ENCODE measurements around the gene ZSCAN20.

Gene ZSCAN20

DNA sequence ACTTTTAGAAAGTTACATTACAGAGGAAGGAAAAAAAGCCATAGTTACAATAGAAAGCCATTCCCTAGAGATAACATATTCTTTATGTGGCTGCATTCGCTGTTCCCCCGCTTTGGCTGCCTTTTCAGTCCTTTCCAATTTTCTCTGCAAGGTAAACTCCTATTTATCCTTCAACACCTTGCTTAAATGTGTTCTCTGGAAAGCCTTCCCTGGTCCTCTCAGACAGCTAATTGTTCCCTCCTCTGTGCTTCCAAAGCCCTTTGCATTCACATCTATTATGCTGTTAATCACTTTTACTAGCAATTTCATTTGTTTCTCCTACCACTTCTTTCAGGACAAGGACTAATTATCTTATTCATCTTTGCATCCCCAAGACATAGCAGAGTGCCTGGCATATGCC is 43.1 kb upstream of the ZSCAN20 start:
- Histone ChIP-seq H3K9ac (ENCODE audit: low read length) (no peak overlapping the region), H3K9me2 (replicated peaks; ENCODE audit: insufficient read depth, low read length) (no peaks in the 10 kb centered on the region), H3K79me2 (ENCODE audit: insufficient read depth, low read length) (no peaks in the 10 kb centered on the region), H3K4me2 (ENCODE audit: low read depth, low read length, poor library complexity, severe bottlenecking) (no peak overlapping the region), H3K27ac (ENCODE audit: low read depth, low read length) (no peak overlapping the region), H4K20me1 (ENCODE audit: low read depth, low read length) (no peaks in the 10 kb centered on the region), H3K9me3 (ENCODE audit: insufficient read depth, low read length) (no peaks in the 10 kb centered on the region), H3K36me3 (ENCODE audit: low read length) (no peaks in the 10 kb centered on the region), H3K4me3 (ENCODE audit: insufficient read depth, low read length, poor library complexity, severe bottlenecking) (no peak overlapping the region), H3K27me3 (ENCODE audit: low read length) (no peaks in the 10 kb centered on the region), H2AFZ (ENCODE audit: low read depth, low read length, severe bottlenecking) (no peak overlapping the region), H3F3A (ENCODE audit: insufficient read depth) (no peaks in the 10 kb centered on the region)
- TF ChIP-seq, protein P1, sequence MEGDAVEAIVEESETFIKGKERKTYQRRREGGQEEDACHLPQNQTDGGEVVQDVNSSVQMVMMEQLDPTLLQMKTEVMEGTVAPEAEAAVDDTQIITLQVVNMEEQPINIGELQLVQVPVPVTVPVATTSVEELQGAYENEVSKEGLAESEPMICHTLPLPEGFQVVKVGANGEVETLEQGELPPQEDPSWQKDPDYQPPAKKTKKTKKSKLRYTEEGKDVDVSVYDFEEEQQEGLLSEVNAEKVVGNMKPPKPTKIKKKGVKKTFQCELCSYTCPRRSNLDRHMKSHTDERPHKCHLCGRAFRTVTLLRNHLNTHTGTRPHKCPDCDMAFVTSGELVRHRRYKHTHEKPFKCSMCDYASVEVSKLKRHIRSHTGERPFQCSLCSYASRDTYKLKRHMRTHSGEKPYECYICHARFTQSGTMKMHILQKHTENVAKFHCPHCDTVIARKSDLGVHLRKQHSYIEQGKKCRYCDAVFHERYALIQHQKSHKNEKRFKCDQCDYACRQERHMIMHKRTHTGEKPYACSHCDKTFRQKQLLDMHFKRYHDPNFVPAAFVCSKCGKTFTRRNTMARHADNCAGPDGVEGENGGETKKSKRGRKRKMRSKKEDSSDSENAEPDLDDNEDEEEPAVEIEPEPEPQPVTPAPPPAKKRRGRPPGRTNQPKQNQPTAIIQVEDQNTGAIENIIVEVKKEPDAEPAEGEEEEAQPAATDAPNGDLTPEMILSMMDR (IDR thresholded peaks at IDR 0.05; ENCODE audit: insufficient read depth, low read length, poor library complexity, severe bottlenecking), result no peak
- TF ChIP-seq EZH2phosphoT487 (conservative IDR thresholded peaks at IDR 0.05; ENCODE audit: low read length), result no peak

DNA sequence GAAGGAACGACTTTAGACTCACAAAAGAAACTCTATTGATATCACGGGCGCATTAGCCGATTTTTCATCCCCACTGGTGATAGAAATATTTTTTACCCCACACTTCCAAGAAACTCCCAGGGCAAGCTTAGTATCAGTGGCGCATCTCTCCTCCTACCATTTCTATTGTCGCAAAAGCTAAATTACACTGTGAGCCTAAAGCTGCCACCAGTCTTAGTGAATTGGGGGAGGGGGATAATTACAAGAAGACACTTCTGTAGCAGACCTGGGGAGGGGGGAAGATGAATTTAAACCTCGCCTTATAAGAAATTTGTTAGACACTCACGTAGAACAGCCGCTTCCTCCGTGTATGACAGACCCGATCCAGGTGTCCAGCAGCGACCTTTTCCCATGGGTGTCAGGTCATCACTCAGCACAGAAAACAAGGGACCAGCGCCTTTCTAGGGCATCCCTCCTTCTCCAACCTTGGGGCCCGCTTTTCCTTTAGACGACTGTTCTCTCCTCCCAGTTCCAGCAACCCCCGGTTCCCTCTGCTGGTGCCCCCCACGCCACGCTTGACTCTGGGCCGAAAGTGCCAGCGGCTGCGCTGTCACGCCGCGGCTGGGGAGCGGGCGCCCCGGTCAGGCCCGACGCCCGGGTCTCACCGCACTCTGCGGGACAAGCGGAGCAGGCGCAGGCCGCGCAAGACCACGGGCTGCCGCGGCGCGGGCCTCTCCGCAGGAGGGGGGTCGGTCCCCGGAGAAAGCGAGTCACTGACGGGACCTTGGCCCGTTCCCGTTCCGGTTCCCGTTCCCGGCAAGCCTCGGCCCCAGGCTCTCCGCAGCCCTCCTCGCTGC is 42.4 kb upstream of the ZSCAN20 start:
- no peaks in the 10 kb centered on the region for H3K79me2 ChIP-seq (ENCODE audit: insufficient read depth, low read length)
- H3K4me3 ChIP-seq (ENCODE audit: insufficient read depth, low read length, poor library complexity, severe bottlenecking), result peak overlapping the region; percentile 31
- H4K20me1 ChIP-seq (ENCODE audit: low read depth, low read length), result no peaks in the 10 kb centered on the region
- H3K27ac ChIP-seq (ENCODE audit: low read depth, low read length), result no peak overlapping the region
- peak overlapping the region; percentile 20; the same call in 1 of the 2 replicates for H3K9ac ChIP-seq (ENCODE audit: low read length)
- no peak overlapping the region for H2AFZ ChIP-seq (ENCODE audit: low read depth, low read length, severe bottlenecking)
- H3K9me3 ChIP-seq (ENCODE audit: insufficient read depth, low read length), result no peaks in the 10 kb centered on the region
- H3K27me3 ChIP-seq (ENCODE audit: low read length), result no peaks in the 10 kb centered on the region
- H3F3A ChIP-seq (ENCODE audit: insufficient read depth), result no peaks in the 10 kb centered on the region
- H3K4me2 ChIP-seq (ENCODE audit: low read depth, low read length, poor library complexity, severe bottlenecking), result peak overlapping the region; percentile 32
- no peaks in the 10 kb centered on the region for H3K36me3 ChIP-seq (ENCODE audit: low read length)
- TF ChIP-seq, protein P1 (IDR thresholded peaks at IDR 0.05; ENCODE audit: insufficient read depth, low read length, poor library complexity, severe bottlenecking), result no peak
- TF ChIP-seq EZH2phosphoT487 (conservative IDR thresholded peaks at IDR 0.05; ENCODE audit: low read length), result no peak
- no peaks in the 10 kb centered on the region for H3K9me2 ChIP-seq (replicated peaks; ENCODE audit: insufficient read depth, low read length)

DNA sequence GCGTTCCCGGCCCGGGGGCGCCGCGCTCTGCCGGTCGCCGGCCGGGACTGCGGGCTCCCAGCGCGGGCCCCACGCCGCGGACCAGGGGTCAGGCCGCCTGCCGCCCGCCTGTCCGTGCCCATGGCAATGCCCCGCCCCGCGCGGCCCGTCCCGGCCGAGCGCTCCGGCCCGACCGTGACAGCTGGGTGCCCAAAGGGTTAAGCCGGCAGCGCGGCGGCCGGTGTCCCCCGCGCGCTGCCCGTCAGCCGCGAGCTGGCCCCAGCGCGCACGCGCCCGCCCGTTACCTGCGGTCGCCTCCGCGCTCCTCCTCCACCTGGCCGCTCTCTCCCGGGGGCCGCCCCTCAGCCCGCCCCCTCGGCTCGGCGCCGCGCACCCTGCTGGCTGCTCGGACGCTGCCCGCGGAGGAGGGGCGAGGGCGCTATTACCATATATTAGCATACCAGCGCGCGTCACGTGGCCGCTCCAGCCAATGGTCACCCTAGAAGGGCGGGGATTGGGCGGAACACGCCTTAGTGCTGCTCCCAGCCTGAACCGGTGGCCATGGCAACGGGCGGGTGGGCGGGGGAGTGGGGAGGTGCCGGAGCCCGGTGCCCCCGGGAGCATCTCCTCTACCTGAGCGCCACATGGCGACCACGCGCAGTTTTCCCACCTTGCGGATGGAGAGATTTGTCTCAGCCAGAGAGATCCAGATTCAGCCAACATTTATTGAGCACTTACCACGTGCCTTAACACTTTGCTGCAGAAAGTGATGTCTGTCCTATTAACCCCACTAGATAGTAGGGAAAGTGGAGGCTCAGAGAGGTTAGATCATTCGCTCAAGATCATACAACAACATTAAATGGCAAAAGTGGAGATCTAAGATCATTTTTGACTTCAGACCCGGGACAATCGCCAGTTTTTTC is 41.5 kb upstream of the ZSCAN20 start, which contains the start of gene PHC2:
Gene PHC2, minus strand, starts transcription at position 404 of the 902 bp plus-strand sequence. CDS start 55,556 bp downstream, outside the sequence.
- Histone ChIP-seq H3F3A (ENCODE audit: insufficient read depth) (no peaks in the 10 kb centered on the region), H3K4me2 (ENCODE audit: low read depth, low read length, poor library complexity, severe bottlenecking) (peak within 1 kb of the TSS; percentile 49), H3K9me2 (replicated peaks; ENCODE audit: insufficient read depth, low read length) (no peaks in the 10 kb centered on the region), H2AFZ (ENCODE audit: low read depth, low read length, severe bottlenecking) (peak within 1 kb of the TSS; percentile 22), H3K27ac (ENCODE audit: low read depth, low read length) (no peak within 1 kb of the TSS), H3K36me3 (ENCODE audit: low read length) (no peaks in the 10 kb centered on the region), H3K27me3 (ENCODE audit: low read length) (no peaks in the 10 kb centered on the region), H3K79me2 (ENCODE audit: insufficient read depth, low read length) (no peaks in the 10 kb centered on the region), H4K20me1 (ENCODE audit: low read depth, low read length) (no peaks in the 10 kb centered on the region), H3K9ac (ENCODE audit: low read length) (peak within 1 kb of the TSS; percentile 20; the same call in 1 of the 2 replicates), H3K4me3 (ENCODE audit: insufficient read depth, low read length, poor library complexity, severe bottlenecking) (peak within 1 kb of the TSS; percentile 35), H3K9me3 (ENCODE audit: insufficient read depth, low read length) (no peaks in the 10 kb centered on the region)
- TF ChIP-seq EZH2phosphoT487 (conservative IDR thresholded peaks at IDR 0.05; ENCODE audit: low read length), result no peak
- TF ChIP-seq, protein P1 (IDR thresholded peaks at IDR 0.05; ENCODE audit: insufficient read depth, low read length, poor library complexity, severe bottlenecking), result no peak

All from SU-DHL-6 (cell line).